K562 treated with DMSO at 1 percent for 24 hours (cell line): ENCODE measurements around the gene DHFR2. TPM values are rescaled to one million over a fixed set of nuclear protein-coding genes. Genes with fewer than 3 reads are reported as not detected.

Experiments
- total RNA-seq: library from RNA; unstranded; fragments of 300-600 nt; gene quantifications from 2 replicates; pipeline ENCODE4 v1.2.3, GENCODE V29; 2022; ENCODE audit warnings: low read depth; ENCODE audit not compliant: insufficient read depth

DHFR2 gene
- 0.94 and 1.4 TPM in 2 replicates for total RNA-seq

GRCh38 chr3:94062513-94063404 lies at the start of gene DHFR2, which contains the start of gene NSUN3:
Gene DHFR2, minus strand, starts transcription at chr3:94062916. Its CDS starts 1,405 bp downstream, at chr3:94061511.
Gene NSUN3, plus strand, starts transcription at chr3:94063061. Its CDS starts 66 bp downstream, at chr3:94063127.

GRCh38 chr3:94028093-94028837 lies 34.5 kb downstream of the DHFR2 start, which contains the start of gene STX19:
Gene STX19, minus strand, starts transcription at chr3:94028597. Its CDS starts 13,328 bp downstream, at chr3:94015269.

Other genes starting within 250 kb of the DHFR2 start
- 18.0 and 21.8 TPM in 2 replicates for gene PROS1, start 89.0 kb downstream of the DHFR2 start, total RNA-seq
- gene ARL13B, start 82.8 kb downstream of the DHFR2 start, total RNA-seq, result 6.9 TPM in 2 replicates
- gene STX19, start 34.3 kb downstream of the DHFR2 start, total RNA-seq, result not detected in 2 replicates
- gene NSUN3, start 145 bp upstream of the DHFR2 start, total RNA-seq, result 1.4 and 5.4 TPM in 2 replicates